LNCAP (cell line): ENCODE data around the gene SNX15.

Experiments used
- TF ChIP-seq, protein P1 (sequence below): fragments of 450-650 bp; IDR thresholded peaks from 2 replicates; pipeline ENCODE4 v1.5.1; 2017; ENCODE audit warnings: mild to moderate bottlenecking

The SNX15 gene

DNA sequence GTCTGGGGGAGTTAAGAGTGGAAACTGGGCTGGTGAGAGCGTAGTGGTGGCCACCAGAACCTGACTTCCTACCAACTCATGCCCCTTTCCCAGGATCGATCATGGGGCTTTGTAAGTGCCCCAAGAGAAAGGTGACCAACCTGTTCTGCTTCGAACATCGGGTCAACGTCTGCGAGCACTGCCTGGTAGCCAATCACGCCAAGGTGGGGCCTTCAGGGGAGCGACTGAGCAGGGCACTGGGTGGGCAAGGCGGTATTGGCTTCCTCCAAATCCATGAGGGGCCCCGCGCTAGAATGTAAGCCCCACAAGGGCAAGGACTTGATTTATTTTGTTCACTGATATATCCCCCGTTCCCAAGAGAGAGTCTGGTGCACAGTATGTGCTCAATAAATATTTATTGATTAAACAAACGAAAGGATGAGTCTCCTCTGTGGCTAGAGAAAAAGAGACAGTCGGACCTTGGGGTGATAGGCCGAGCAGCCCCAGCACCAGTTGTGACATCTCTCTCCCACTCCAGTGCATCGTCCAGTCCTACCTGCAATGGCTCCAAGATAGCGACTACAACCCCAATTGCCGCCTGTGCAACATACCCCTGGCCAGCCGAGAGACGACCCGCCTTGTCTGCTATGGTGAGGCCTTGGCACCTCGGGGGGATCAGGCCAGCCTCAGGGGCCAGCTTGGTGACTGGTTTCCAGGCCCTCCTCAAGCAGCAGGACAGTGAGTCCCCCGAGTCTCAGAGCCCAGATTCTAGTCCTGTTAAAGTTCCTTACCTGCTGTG is 57.5 kb downstream of the SNX15 start:
- TF ChIP-seq, protein P1, sequence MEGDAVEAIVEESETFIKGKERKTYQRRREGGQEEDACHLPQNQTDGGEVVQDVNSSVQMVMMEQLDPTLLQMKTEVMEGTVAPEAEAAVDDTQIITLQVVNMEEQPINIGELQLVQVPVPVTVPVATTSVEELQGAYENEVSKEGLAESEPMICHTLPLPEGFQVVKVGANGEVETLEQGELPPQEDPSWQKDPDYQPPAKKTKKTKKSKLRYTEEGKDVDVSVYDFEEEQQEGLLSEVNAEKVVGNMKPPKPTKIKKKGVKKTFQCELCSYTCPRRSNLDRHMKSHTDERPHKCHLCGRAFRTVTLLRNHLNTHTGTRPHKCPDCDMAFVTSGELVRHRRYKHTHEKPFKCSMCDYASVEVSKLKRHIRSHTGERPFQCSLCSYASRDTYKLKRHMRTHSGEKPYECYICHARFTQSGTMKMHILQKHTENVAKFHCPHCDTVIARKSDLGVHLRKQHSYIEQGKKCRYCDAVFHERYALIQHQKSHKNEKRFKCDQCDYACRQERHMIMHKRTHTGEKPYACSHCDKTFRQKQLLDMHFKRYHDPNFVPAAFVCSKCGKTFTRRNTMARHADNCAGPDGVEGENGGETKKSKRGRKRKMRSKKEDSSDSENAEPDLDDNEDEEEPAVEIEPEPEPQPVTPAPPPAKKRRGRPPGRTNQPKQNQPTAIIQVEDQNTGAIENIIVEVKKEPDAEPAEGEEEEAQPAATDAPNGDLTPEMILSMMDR, result no peak

GRCh38 chr11:65085446-65085845 is 58.2 kb downstream of the SNX15 start:
- TF ChIP-seq, protein P1, result no peak

- TF ChIP-seq, protein P1, result no peak
Measured at GRCh38 chr11:65086809-65087208, 59.6 kb downstream of the SNX15 start.

GRCh38 chr11:65087216-65087615 is 60.0 kb downstream of the SNX15 start:
- TF ChIP-seq, protein P1, result no peak

- TF ChIP-seq, protein P1, result no peak
Measured at GRCh38 chr11:65087827-65088226, 60.6 kb downstream of the SNX15 start.

DNA sequence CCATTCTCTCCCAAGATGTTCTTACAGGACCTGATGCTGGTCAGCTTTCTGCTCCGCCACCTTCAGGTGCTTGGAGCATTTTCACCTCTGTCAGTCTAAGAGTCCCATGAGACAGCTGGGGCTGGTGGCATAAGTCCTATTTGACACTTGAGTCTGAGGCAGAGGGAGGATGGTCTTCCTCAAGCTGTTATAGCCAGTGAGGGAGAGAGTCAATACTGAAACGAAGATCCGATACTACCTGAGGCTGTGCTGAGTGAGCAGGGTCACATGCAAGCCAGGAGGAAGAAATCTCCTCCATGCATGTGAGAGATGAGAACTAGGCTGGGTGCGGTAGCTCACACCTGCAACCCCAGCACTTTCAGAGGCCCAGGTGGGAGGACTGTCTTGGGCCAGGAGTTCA is 62.4 kb downstream of the SNX15 start:
- TF ChIP-seq, protein P1, result no peak
